ENCODE data around the gene CHTOP.

- TF ChIP-seq CTCF (IDR thresholded peaks at IDR 0.05; ENCODE audit: low read length) (no peak), EZH2 (IDR thresholded peaks at IDR 0.05; ENCODE audit: borderline replicate concordance, low read length) (no peak)
Measured at GRCh38 chr1:153646672-153647345, 12.9 kb downstream of the CHTOP start.
